ENCODE data around the gene EFEMP1. TPM values are rescaled to one million over a fixed set of nuclear protein-coding genes. Genes with fewer than 3 reads are reported as not detected.

The EFEMP1 gene
- total RNA-seq, result not detected

DNA sequence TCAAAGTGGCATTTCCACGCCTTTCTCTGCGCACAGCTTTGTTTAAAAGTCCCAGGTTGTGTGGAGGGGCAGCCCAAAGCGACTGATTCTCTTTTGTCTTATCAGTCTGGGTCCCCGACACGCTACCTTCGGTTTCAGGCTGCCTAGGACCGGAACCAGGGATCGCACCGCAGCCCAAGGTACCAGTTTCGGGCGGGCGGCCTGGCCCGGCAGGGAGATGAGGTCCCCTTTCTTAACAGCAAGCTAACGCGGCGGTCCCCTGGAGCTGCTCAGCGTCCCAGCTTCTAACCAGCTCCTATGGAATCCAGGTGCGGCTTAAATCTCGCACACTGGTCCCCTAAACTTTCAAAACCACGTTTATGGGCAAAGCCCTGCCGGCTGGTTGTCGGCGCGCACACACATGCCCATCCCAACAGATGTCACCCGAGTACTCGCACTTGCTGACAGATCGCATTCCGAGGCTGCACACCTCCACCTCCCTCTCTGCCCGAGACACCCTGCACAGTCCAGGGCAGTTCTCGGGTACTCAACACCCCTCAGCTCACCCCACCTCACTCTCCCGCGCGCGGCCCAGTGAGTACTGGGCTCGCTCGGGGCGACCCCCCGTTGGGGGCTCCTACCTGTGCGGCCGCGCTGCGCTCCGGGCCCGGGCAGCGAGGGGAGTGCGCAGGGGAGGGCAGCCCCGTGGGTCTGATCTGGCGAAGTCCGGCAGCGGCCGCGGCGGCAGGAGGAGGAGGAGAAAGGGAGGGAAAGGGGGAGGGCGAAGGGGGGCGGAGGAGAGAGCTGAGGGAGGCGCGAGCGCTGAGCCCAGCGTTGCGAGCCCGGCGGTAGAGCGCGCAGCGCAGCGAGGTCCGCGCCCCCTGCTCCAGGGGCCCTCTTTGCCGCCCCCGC, at the start of gene EFEMP1:
Gene EFEMP1 (minus strand): TSS at position 692 of the 891 bp plus-strand sequence. CDS start 1,342 bp downstream, outside the sequence.
- Mint-ChIP-seq H3K27ac (no peak within 1 kb of the TSS), H3K4me3 (no peak within 1 kb of the TSS), H3K27me3 (peaks cover 40% of the 10 kb centered on the region), H3K4me1 (peaks cover 1% of the 10 kb centered on the region), H3K36me3 (ENCODE audit: low read depth) (no peaks in the 10 kb centered on the region), H3K9me3 (no peaks in the 10 kb centered on the region)
- POLR2A ChIA-PET, result no interaction called here
- no peak for DNase-seq
- CTCF ChIA-PET, result no interaction called here

DNA sequence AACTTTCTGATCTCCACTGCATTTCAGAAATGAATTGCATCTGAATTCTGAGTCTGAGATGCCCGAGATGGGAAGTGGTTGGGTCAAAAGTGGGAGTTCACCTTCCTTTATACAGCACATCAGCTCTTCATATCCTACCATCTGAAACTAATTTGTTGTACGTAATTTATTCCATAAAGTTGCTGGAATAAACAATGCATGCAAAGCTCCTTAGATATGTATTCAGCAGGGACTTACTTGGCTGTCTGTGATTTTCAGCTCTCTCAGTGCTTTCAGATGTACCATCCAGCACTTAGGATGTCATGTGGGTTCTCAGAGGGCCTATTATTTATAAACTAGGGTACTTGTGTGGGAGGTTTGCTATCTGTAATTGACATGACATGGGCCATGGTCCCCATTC, 46.9 kb upstream of the EFEMP1 start:
- peaks cover 2% of the 10 kb centered on the region for H3K27me3 Mint-ChIP-seq
- no peak for DNase-seq
- ChIA-PET POLR2A (no interaction called here), CTCF (interaction anchor here (1.0 kb wide), 1 partner anchor 9 kb away, joined by 3 read pairs; no protein-coding TSS in a partner anchor)
- no peaks in the 10 kb centered on the region for H3K9me3 Mint-ChIP-seq
- H3K36me3 Mint-ChIP-seq (ENCODE audit: low read depth), result no peaks in the 10 kb centered on the region
- no peak overlapping the region for H3K27ac Mint-ChIP-seq
- no peaks in the 10 kb centered on the region for H3K4me1 Mint-ChIP-seq
- H3K4me3 Mint-ChIP-seq, result no peak overlapping the region

DNA sequence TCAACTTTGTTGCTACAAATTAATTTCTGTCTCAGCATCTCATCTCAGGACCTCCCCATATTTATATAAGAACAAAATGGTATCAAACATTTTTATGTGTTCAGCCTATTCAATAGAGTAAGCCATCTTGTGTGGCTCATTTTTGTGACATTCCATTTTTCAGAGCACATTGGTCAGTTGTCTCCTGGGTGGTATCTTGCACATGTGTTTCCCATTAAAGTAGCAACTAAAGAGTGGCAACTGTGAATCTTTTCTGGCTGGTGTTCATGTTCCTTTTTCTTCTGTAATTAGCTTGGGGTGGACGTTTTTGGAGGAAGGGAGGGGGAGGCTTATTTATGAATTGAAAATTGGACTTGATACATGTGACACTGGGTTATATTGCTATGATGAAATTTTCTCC, 45.4 kb upstream of the EFEMP1 start:
- Mint-ChIP-seq H3K27me3 (peaks cover 2% of the 10 kb centered on the region), H3K4me1 (no peaks in the 10 kb centered on the region), H3K9me3 (no peaks in the 10 kb centered on the region), H3K36me3 (ENCODE audit: low read depth) (no peaks in the 10 kb centered on the region), H3K27ac (no peak overlapping the region), H3K4me3 (no peak overlapping the region)
- ChIA-PET POLR2A (no interaction called here), CTCF (interaction anchor here (1.3 kb wide), 1 partner anchor 8 kb away, joined by 4 read pairs; no protein-coding TSS in a partner anchor)
- DNase-seq, result no peak

DNA sequence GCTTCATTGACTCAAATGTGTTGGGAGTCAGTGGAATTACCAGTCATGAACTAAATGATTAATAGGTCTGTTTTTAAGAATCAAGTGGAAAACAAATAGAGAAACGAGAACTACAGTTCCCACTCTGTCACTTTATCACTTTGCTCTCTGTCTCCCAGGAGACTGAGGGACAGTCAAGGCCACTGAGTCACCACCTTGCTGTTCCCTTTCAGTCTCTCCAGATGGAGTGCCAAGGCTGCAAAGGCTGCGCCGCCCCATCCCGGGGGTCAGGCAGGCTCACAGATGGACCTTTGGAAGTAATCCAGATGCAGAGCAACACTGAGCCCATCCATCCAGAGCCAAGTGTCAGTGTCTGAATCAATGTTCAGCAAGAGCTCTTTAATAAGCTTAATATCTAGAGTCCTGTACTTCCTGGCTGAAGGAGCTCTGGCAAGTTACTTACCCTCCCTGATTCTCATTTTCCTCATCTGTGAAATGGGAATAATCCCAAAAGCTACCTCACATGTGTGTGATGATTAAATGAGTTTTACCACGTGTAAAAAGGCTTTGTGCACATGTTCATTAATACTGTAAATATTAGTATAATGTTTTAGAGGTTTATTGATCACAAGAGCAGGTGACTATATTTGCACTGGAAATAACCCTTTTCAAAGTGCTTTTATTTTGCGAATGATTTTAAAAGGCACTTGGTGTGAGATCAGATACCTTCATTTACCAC, 43.0 kb upstream of the EFEMP1 start:
- H3K4me1 Mint-ChIP-seq, result no peaks in the 10 kb centered on the region
- peaks cover 4% of the 10 kb centered on the region for H3K27me3 Mint-ChIP-seq
- no peaks in the 10 kb centered on the region for H3K9me3 Mint-ChIP-seq
- H3K36me3 Mint-ChIP-seq (ENCODE audit: low read depth), result no peaks in the 10 kb centered on the region
- H3K4me3 Mint-ChIP-seq, result no peak overlapping the region
- CTCF ChIA-PET, result no interaction called here
- POLR2A ChIA-PET, result no interaction called here
- no peak overlapping the region for H3K27ac Mint-ChIP-seq
- no peak for DNase-seq

DNA sequence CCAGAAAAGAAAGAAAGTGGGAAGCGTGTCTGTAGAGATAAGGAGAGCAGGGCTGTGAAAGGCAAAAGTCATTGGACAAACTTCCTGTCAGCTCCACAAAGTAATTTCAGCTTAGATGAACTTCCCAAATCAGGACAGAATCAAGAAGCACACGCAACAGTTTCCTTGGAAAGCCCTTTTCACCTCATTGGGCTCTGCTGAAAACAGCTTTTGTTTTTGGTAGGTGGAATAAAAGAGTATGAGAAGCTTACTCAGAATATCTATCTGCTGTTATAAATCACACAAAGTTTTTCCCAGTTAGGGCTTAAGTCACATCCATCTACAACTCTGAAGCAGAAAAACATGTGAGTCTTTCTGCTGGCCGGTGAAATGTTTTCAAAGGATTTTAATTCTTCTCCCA, 42.4 kb upstream of the EFEMP1 start:
- no peaks in the 10 kb centered on the region for H3K36me3 Mint-ChIP-seq (ENCODE audit: low read depth)
- no peak overlapping the region for H3K27ac Mint-ChIP-seq
- POLR2A ChIA-PET, result no interaction called here
- H3K9me3 Mint-ChIP-seq, result no peaks in the 10 kb centered on the region
- peaks cover 4% of the 10 kb centered on the region for H3K27me3 Mint-ChIP-seq
- CTCF ChIA-PET, result no interaction called here
- no peak overlapping the region for H3K4me3 Mint-ChIP-seq
- no peak for DNase-seq
- no peaks in the 10 kb centered on the region for H3K4me1 Mint-ChIP-seq

DNA sequence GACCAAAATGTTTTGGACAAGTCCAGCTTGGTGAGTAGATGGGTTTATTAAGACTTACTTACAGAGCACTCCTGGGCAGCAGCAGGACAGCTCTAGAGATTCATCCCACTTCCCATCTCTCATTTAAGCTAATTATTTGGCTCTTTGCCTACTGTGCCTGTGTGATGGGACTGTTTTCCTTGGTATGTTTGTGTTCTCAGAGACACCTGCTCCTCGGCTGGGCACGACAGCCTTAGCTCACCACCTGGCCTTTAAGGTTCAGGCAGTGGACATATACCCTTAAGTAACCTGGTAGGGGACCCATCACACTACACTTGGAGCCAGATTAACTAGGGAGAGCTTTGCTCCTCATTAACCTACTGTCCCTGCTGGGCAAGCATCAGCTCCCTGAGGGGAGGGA, 41.7 kb upstream of the EFEMP1 start:
- Mint-ChIP-seq H3K4me3 (no peak overlapping the region), H3K27ac (no peak overlapping the region), H3K9me3 (no peaks in the 10 kb centered on the region), H3K4me1 (no peaks in the 10 kb centered on the region), H3K36me3 (ENCODE audit: low read depth) (no peaks in the 10 kb centered on the region), H3K27me3 (peaks cover 4% of the 10 kb centered on the region)
- no peak for DNase-seq
- CTCF ChIA-PET, result no interaction called here
- POLR2A ChIA-PET, result no interaction called here

- no peaks in the 10 kb centered on the region for H3K36me3 Mint-ChIP-seq (ENCODE audit: low read depth)
- H3K27ac Mint-ChIP-seq, result no peak overlapping the region
- POLR2A ChIA-PET, result no interaction called here
- H3K27me3 Mint-ChIP-seq, result peaks cover 2% of the 10 kb centered on the region
- CTCF ChIA-PET, result interaction anchor here (0.9 to 4.5 kb wide), 3 partner anchors 14 to 244 kb away, joined by 3 to 24 read pairs (median 3); no protein-coding TSS in a partner anchor
- DNase-seq, result no peak
- no peaks in the 10 kb centered on the region for H3K9me3 Mint-ChIP-seq
- H3K4me1 Mint-ChIP-seq, result no peaks in the 10 kb centered on the region
- H3K4me3 Mint-ChIP-seq, result no peak overlapping the region
Observed at GRCh38 chr2:55962915-55963314, 39.3 kb upstream of the EFEMP1 start.

DNA sequence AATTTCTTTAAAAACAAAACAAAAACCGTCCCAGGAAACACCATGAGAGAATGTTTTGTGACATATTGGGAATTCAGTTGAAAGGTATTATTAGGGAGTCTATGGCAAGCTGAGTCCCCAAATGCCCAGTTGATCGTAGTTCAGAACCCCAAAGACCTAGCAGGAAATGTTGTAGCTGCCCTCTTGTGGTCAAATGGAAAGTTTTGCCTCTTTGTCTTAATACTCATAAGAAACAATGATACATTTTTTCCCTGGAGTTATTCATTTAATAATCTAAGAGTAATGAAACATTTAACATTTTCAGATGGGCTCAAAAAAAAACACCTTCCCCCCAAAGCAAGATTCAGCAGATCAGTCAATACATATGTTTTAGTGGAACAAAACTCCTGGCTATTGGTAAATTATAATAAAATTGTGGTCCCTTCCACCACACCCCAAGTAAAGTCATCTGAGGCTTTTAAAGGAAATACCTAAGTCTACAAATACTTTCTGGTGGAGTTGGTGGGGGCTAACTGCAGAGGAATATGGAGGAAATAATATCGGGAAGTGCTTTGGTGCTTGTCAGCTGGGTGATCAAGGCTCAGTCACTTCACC, 37.8 kb upstream of the EFEMP1 start:
- Mint-ChIP-seq H3K36me3 (ENCODE audit: low read depth) (no peaks in the 10 kb centered on the region), H3K27ac (no peak overlapping the region), H3K4me3 (no peak overlapping the region), H3K9me3 (no peaks in the 10 kb centered on the region), H3K4me1 (no peaks in the 10 kb centered on the region), H3K27me3 (peaks cover 2% of the 10 kb centered on the region)
- DNase-seq, result no peak
- ChIA-PET POLR2A (no interaction called here), CTCF (interaction anchor here (1.3 to 4.5 kb wide), 3 partner anchors 8 to 243 kb away, joined by 3 to 24 read pairs (median 4); no protein-coding TSS in a partner anchor)

DNA sequence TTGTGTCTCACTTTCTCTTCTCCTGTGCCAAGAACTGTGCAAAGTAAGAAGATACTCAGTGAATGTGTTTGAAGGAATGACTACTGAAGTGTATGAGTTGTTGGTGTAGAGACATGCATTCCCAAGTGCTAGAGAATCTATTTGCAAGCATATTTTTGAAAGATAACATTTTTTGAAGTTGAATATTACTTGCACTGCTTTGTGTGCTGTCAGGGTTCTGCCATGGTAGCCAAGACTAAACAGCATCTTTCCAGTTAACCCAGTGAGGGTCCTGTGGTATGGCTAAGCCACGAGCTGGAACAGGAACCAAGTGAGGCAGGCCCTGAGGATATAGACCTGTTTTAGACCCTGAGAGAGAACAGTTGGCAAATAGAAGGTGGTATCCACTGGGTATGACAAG, 35.2 kb upstream of the EFEMP1 start:
- H3K27me3 Mint-ChIP-seq, result peaks cover 2% of the 10 kb centered on the region
- no peak for DNase-seq
- POLR2A ChIA-PET, result no interaction called here
- no peak overlapping the region for H3K4me3 Mint-ChIP-seq
- H3K9me3 Mint-ChIP-seq, result no peaks in the 10 kb centered on the region
- no peaks in the 10 kb centered on the region for H3K36me3 Mint-ChIP-seq (ENCODE audit: low read depth)
- H3K27ac Mint-ChIP-seq, result no peak overlapping the region
- CTCF ChIA-PET, result no interaction called here
- H3K4me1 Mint-ChIP-seq, result no peaks in the 10 kb centered on the region

DNA sequence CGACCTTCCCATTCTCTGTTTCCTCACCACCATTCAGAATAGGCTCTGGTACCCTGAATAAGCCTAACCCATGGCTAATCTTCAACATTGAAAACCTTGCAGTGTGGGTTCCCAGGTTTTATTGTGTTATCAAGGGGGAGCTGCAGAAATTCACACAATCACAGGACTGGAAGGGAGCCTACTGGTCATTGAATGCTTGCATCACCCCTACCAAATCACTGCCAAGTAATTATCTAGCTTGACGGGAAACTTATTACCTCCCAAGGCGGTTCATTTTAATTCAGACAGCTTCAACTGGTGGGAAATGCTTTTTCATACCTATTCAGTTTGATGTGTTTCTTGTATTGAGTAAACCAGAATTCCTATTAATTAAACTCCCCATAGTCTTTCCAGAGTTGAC, 33.6 kb upstream of the EFEMP1 start:
- DNase-seq, result no peak
- Mint-ChIP-seq H3K36me3 (ENCODE audit: low read depth) (no peaks in the 10 kb centered on the region), H3K27ac (no peak overlapping the region), H3K27me3 (no peaks in the 10 kb centered on the region), H3K4me1 (no peaks in the 10 kb centered on the region), H3K9me3 (no peaks in the 10 kb centered on the region), H3K4me3 (no peak overlapping the region)
- POLR2A ChIA-PET, result no interaction called here
- CTCF ChIA-PET, result no interaction called here

DNA sequence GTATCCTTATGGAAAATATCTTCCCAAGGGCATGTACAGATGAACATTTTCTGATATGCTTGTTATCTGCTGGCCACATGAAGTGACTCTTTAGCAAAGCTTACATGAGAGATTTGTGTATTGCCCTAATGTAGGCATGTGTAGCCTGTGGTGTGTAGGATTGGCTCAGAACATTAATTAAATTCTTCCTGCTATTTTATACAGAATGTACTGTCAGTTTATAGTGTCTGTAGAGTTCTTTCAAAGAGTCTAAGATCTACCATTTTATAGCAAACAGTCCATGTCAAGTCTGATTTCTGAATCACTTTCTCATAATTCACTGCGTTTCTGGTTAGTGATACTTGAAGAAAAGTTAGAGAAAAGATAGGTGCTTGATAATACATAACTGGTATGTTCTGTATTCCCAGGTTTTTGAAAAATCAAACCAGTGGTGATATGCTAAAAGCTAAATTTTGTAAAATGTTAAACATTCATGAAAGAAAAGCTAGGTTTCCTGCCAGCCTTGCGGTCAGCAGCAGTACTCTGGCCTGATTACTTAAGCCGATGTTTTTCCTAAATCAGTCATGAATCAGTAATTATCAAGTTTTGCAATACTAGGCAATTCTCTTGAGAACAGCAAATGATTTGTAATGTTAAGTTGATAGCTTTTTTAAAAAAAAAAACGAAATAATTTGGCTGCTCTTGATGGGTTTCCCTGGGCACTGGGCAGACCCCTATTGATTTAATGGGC, 30.9 kb upstream of the EFEMP1 start:
- Mint-ChIP-seq H3K9me3 (no peaks in the 10 kb centered on the region), H3K27ac (no peak overlapping the region), H3K27me3 (no peaks in the 10 kb centered on the region), H3K36me3 (ENCODE audit: low read depth) (no peaks in the 10 kb centered on the region), H3K4me1 (no peaks in the 10 kb centered on the region), H3K4me3 (no peak overlapping the region)
- CTCF ChIA-PET, result no interaction called here
- POLR2A ChIA-PET, result no interaction called here
- DNase-seq, result no peak

- no peaks in the 10 kb centered on the region for H3K9me3 Mint-ChIP-seq
- ChIA-PET POLR2A (no interaction called here), CTCF (no interaction called here)
- H3K27ac Mint-ChIP-seq, result no peak overlapping the region
- H3K27me3 Mint-ChIP-seq, result no peaks in the 10 kb centered on the region
- no peaks in the 10 kb centered on the region for H3K36me3 Mint-ChIP-seq (ENCODE audit: low read depth)
- no peak overlapping the region for H3K4me3 Mint-ChIP-seq
- no peak for DNase-seq
- no peaks in the 10 kb centered on the region for H3K4me1 Mint-ChIP-seq
Observed at GRCh38 chr2:55952415-55952814, 28.8 kb upstream of the EFEMP1 start.

DNA sequence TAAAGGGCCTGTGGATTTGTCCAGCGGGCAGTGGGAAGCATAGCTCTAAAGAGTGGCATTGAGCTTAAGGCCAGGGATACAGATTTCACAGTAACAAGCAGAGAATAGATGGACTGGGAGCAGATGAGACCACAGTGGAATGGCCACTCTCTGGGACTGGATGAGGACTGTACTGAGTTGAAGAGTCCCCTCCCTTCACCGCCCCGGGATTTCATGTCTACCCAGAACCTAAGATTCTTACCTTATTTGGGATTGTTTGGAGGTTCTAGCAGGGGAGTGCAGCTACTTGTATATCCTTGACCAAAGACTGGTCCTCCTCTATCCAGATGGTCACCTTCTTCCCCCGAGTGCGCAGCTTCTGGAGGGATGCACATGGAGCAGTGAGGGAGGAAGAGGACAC, 28.0 kb upstream of the EFEMP1 start:
- no peaks in the 10 kb centered on the region for H3K9me3 Mint-ChIP-seq
- POLR2A ChIA-PET, result no interaction called here
- no peak overlapping the region for H3K4me3 Mint-ChIP-seq

More for the DNA sequence above, 28.0 kb upstream of the EFEMP1 start:
- no peaks in the 10 kb centered on the region for H3K36me3 Mint-ChIP-seq (ENCODE audit: low read depth)
- CTCF ChIA-PET, result no interaction called here
- H3K4me1 Mint-ChIP-seq, result no peaks in the 10 kb centered on the region
- no peak for DNase-seq
- H3K27me3 Mint-ChIP-seq, result no peaks in the 10 kb centered on the region
- no peak overlapping the region for H3K27ac Mint-ChIP-seq
